GM10266 (cell line): Measurements from ENCODE around the gene S100A8.

Source experiments
- DNase-seq: peaks from one replicate; pipeline ENCODE4 v3.0.0; 2012; ENCODE audit errors: extremely low spot score
- TF ChIP-seq, protein P1 (sequence below): IDR thresholded peaks from 2 replicates; pipeline ENCODE4 v1.5.1; 2012; ENCODE audit warnings: mild to moderate bottlenecking, low read depth; ENCODE audit not compliant: control insufficient read depth, insufficient read depth; ENCODE audit errors: missing control alignments

The S100A8 gene

DNA sequence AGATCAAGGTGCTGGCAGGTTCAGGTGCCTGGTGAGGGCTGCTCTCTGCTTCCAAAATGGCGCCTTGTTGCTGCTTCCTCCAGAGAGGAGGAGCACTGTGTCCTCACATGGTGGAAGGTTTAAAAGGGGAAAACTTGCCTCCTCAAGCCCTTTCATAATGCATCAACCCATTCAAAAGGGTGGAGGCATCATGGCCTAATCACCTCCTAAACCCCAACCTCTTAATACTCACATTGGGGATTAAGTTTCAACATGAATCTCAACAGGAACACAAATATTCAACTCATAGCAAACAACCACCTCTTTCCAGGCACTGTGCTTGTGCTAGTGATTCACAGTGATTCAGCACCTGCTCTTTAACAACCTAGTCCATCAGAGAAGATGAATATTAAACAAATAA is 19.6 kb downstream of the S100A8 start:
- TF ChIP-seq, protein P1, sequence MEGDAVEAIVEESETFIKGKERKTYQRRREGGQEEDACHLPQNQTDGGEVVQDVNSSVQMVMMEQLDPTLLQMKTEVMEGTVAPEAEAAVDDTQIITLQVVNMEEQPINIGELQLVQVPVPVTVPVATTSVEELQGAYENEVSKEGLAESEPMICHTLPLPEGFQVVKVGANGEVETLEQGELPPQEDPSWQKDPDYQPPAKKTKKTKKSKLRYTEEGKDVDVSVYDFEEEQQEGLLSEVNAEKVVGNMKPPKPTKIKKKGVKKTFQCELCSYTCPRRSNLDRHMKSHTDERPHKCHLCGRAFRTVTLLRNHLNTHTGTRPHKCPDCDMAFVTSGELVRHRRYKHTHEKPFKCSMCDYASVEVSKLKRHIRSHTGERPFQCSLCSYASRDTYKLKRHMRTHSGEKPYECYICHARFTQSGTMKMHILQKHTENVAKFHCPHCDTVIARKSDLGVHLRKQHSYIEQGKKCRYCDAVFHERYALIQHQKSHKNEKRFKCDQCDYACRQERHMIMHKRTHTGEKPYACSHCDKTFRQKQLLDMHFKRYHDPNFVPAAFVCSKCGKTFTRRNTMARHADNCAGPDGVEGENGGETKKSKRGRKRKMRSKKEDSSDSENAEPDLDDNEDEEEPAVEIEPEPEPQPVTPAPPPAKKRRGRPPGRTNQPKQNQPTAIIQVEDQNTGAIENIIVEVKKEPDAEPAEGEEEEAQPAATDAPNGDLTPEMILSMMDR, result no peak
- DNase-seq, result no peak

- DNase-seq, result no peak
- TF ChIP-seq, protein P1, result no peak
These were observed 20.7 kb downstream of the S100A8 start for GRCh38 chr1:153370146-153370545.

- TF ChIP-seq, protein P1, result no peak
These were observed 22.4 kb downstream of the S100A8 start for GRCh38 chr1:153368495-153368894.

GRCh38 chr1:153367090-153367489 is 23.8 kb downstream of the S100A8 start:
- no peak for DNase-seq
- TF ChIP-seq, protein P1, result no peak

More at GRCh38 chr1:153368495-153368894, 22.4 kb downstream of the S100A8 start:
- DNase-seq, result no peak

GRCh38 chr1:153366261-153366660 is 24.6 kb downstream of the S100A8 start:
- no peak for DNase-seq
- TF ChIP-seq, protein P1, result no peak

- no peak for DNase-seq
- TF ChIP-seq, protein P1, result no peak
These were observed 25.2 kb downstream of the S100A8 start for GRCh38 chr1:153365696-153366095.

DNA sequence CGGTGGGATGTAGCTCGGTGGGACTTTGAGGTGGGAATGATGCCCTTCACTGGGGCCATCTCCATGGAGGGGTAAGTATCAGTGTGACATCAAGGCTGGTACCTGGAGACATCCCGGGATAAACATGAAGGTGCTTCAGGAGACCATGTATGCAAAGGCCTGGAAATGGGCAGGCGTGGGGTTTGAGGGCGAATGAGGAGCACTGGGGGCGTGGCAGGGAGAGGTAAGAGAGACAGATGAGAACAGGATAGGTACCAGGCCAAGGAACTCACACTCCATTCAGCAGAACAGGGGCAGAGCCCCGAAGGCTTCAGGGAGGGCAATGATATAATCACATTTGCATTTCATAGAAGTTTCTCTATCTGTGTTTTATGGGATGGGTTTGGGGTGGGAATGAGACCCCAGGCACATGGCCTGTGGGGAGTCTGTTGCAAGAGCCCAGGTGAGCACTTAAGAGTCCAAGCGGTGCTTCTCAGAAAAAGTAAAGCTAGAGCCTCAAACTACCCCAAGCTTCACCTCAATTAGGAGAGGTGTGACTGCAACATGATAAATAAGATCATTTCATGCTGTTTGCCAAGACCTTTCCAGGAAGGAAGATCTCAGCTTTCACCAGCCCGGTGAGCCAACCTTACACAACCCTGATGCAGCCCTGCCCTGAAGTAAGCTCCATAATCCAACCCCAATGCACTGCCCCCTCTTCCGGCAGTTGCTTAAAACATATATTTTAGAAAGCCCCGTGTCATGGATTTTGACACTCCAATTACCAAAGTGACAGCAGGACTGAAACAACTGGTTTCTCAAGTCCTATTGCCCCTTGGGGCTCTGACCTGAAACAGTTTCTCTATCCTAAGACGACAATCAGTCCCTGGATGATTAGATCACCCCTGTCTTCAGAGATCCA is 25.9 kb downstream of the S100A8 start:
- TF ChIP-seq, protein P1, result no peak
- no peak for DNase-seq
